Measurements from ENCODE around the gene TACO1.

TACO1 gene

GRCh38 chr17:63609816-63610573 lies 9.3 kb downstream of the TACO1 start:
- no peak overlapping the region for H3K14ac ChIP-seq (ENCODE audit: low read length in 2 of 2)
- H2BK120ac ChIP-seq (ENCODE audit: low read depth, low read length): no peak overlapping the region
- DNase-seq: no peak
- no peaks in the 10 kb centered on the region for H3K79me1 ChIP-seq (replicated peaks; ENCODE audit: low read length, poor library complexity, severe bottlenecking)
- no peak overlapping the region for H4K8ac ChIP-seq (ENCODE audit: low read length)
- no peak overlapping the region for H3K4me3 ChIP-seq (ENCODE audit: insufficient read depth in 1 of 2, low read depth in 1 of 2, low read length in 2 of 2)
- H3K36me3 ChIP-seq (ENCODE audit: control insufficient read depth in 1 of 2, insufficient read depth in 2 of 2, low read depth in 1 of 2, low read length in 2 of 2): peaks cover 29 to 52% of the 10 kb centered on the region in 2 experiments
- H3K4me1 ChIP-seq (ENCODE audit: control insufficient read depth, insufficient read depth, low read depth, low read length): no peaks in the 10 kb centered on the region
- no peak overlapping the region for H3K18ac ChIP-seq (ENCODE audit: low read depth in 1 of 2, low read length in 2 of 2)
- no peaks in the 10 kb centered on the region for H3K27me3 ChIP-seq (ENCODE audit: control insufficient read depth in 1 of 2, insufficient read depth in 1 of 2, low read length in 2 of 2)
- H2BK5ac ChIP-seq (ENCODE audit: low read depth, low read length, poor library complexity, severe bottlenecking): no peak overlapping the region
- no peak overlapping the region for H2BK12ac ChIP-seq (ENCODE audit: low read length in 2 of 2)
- H4K91ac ChIP-seq (ENCODE audit: low read length): no peak overlapping the region
- no peaks in the 10 kb centered on the region for H3K9me3 ChIP-seq (ENCODE audit: control insufficient read depth, low read length)
- WGBS: 70% methylated on average over 4 of the region's 6 CpGs
- no peak overlapping the region for H3K9ac ChIP-seq (ENCODE audit: low read length)
- no peak overlapping the region for H3K27ac ChIP-seq (ENCODE audit: low read length, poor library complexity, severe bottlenecking)
- H2BK15ac ChIP-seq (ENCODE audit: low read depth, poor library complexity, severe bottlenecking): no peak overlapping the region
- H3K4me2 ChIP-seq (ENCODE audit: low read length, poor library complexity, severe bottlenecking): no peak overlapping the region
- no peak overlapping the region for H2AK5ac ChIP-seq (ENCODE audit: low read length, severe bottlenecking)
- H2AFZ ChIP-seq (ENCODE audit: low read depth, low read length): no peak overlapping the region
- no peak overlapping the region for H3K23ac ChIP-seq (ENCODE audit: low read length in 2 of 2)
- H3K4ac ChIP-seq (ENCODE audit: low read depth in 1 of 2, low read length in 2 of 2): no peak overlapping the region

GRCh38 chr17:63610854-63611253 lies 10.2 kb downstream of the TACO1 start:
- H3K4me3 ChIP-seq (ENCODE audit: insufficient read depth in 1 of 2, low read depth in 1 of 2, low read length in 2 of 2): no peak overlapping the region
- H3K4me2 ChIP-seq (ENCODE audit: low read length, poor library complexity, severe bottlenecking): no peak overlapping the region
- peaks cover 28 to 44% of the 10 kb centered on the region in 2 experiments for H3K36me3 ChIP-seq (ENCODE audit: control insufficient read depth in 1 of 2, insufficient read depth in 2 of 2, low read depth in 1 of 2, low read length in 2 of 2)
- H4K91ac ChIP-seq (ENCODE audit: low read length): no peak overlapping the region
- H3K23ac ChIP-seq (ENCODE audit: low read length in 2 of 2): no peak overlapping the region
- no peaks in the 10 kb centered on the region for H3K9me3 ChIP-seq (ENCODE audit: control insufficient read depth, low read length)
- no peak overlapping the region for H2BK12ac ChIP-seq (ENCODE audit: low read length in 2 of 2)
- H3K27ac ChIP-seq (ENCODE audit: low read length, poor library complexity, severe bottlenecking): no peak overlapping the region
- no peaks in the 10 kb centered on the region for H3K27me3 ChIP-seq (ENCODE audit: control insufficient read depth in 1 of 2, insufficient read depth in 1 of 2, low read length in 2 of 2)
- H3K4me1 ChIP-seq (ENCODE audit: control insufficient read depth, insufficient read depth, low read depth, low read length): no peaks in the 10 kb centered on the region
- no peak overlapping the region for H3K9ac ChIP-seq (ENCODE audit: low read length)
- H2AFZ ChIP-seq (ENCODE audit: low read depth, low read length): no peak overlapping the region
- no peak overlapping the region for H2BK15ac ChIP-seq (ENCODE audit: low read depth, poor library complexity, severe bottlenecking)
- no peak overlapping the region for H3K18ac ChIP-seq (ENCODE audit: low read depth in 1 of 2, low read length in 2 of 2)
- no peak overlapping the region for H2BK5ac ChIP-seq (ENCODE audit: low read depth, low read length, poor library complexity, severe bottlenecking)
- no peak overlapping the region for H2BK120ac ChIP-seq (ENCODE audit: low read depth, low read length)
- H3K4ac ChIP-seq (ENCODE audit: low read depth in 1 of 2, low read length in 2 of 2): no peak overlapping the region
- no peaks in the 10 kb centered on the region for H3K79me1 ChIP-seq (replicated peaks; ENCODE audit: low read length, poor library complexity, severe bottlenecking)
- 97% methylated on average over 10 of the region's 10 CpGs for WGBS
- H3K14ac ChIP-seq (ENCODE audit: low read length in 2 of 2): no peak overlapping the region
- no peak for DNase-seq
- H4K8ac ChIP-seq (ENCODE audit: low read length): no peak overlapping the region
- H2AK5ac ChIP-seq (ENCODE audit: low read length, severe bottlenecking): no peak overlapping the region

GRCh38 chr17:63611354-63611753 lies 10.7 kb downstream of the TACO1 start:
- Histone ChIP-seq H4K8ac (ENCODE audit: low read length) (no peak overlapping the region), H3K4ac (ENCODE audit: low read depth in 1 of 2, low read length in 2 of 2) (no peak overlapping the region), H3K79me1 (replicated peaks; ENCODE audit: low read length, poor library complexity, severe bottlenecking) (no peaks in the 10 kb centered on the region), H2AFZ (ENCODE audit: low read depth, low read length) (no peak overlapping the region), H3K4me2 (ENCODE audit: low read length, poor library complexity, severe bottlenecking) (no peak overlapping the region), H3K14ac (ENCODE audit: low read length in 2 of 2) (no peak overlapping the region), H3K18ac (ENCODE audit: low read depth in 1 of 2, low read length in 2 of 2) (no peak overlapping the region), H3K9me3 (ENCODE audit: control insufficient read depth, low read length) (no peaks in the 10 kb centered on the region), H2BK15ac (ENCODE audit: low read depth, poor library complexity, severe bottlenecking) (no peak overlapping the region), H2BK120ac (ENCODE audit: low read depth, low read length) (no peak overlapping the region), H3K23ac (ENCODE audit: low read length in 2 of 2) (no peak overlapping the region), H3K4me1 (ENCODE audit: control insufficient read depth, insufficient read depth, low read depth, low read length) (no peaks in the 10 kb centered on the region), H3K27me3 (ENCODE audit: control insufficient read depth in 1 of 2, insufficient read depth in 1 of 2, low read length in 2 of 2) (no peaks in the 10 kb centered on the region), H2BK5ac (ENCODE audit: low read depth, low read length, poor library complexity, severe bottlenecking) (no peak overlapping the region), H4K91ac (ENCODE audit: low read length) (no peak overlapping the region), H3K9ac (ENCODE audit: low read length) (no peak overlapping the region), H3K36me3 (ENCODE audit: control insufficient read depth in 1 of 2, insufficient read depth in 2 of 2, low read depth in 1 of 2, low read length in 2 of 2) (peaks cover 25 to 39% of the 10 kb centered on the region in 2 experiments), H2BK12ac (ENCODE audit: low read length in 2 of 2) (no peak overlapping the region), H3K4me3 (ENCODE audit: insufficient read depth in 1 of 2, low read depth in 1 of 2, low read length in 2 of 2) (no peak overlapping the region), H2AK5ac (ENCODE audit: low read length, severe bottlenecking) (no peak overlapping the region), H3K27ac (ENCODE audit: low read length, poor library complexity, severe bottlenecking) (no peak overlapping the region)
- DNase-seq: no peak
- 86% methylated on average over 2 of the region's 3 CpGs for WGBS

GRCh38 chr17:63613663-63614062 lies 13.0 kb downstream of the TACO1 start:
- no peak overlapping the region for H2BK15ac ChIP-seq (ENCODE audit: low read depth, poor library complexity, severe bottlenecking)
- H3K79me1 ChIP-seq (replicated peaks; ENCODE audit: low read length, poor library complexity, severe bottlenecking): no peaks in the 10 kb centered on the region
- no peak overlapping the region for H2BK12ac ChIP-seq (ENCODE audit: low read length in 2 of 2)

More at GRCh38 chr17:63613663-63614062, 13.0 kb downstream of the TACO1 start:
- Histone ChIP-seq H3K36me3 (ENCODE audit: control insufficient read depth in 1 of 2, insufficient read depth in 2 of 2, low read depth in 1 of 2, low read length in 2 of 2) (peaks cover 11 to 16% of the 10 kb centered on the region in 2 experiments), H3K4me2 (ENCODE audit: low read length, poor library complexity, severe bottlenecking) (no peak overlapping the region), H3K9me3 (ENCODE audit: control insufficient read depth, low read length) (no peaks in the 10 kb centered on the region), H3K14ac (ENCODE audit: low read length in 2 of 2) (no peak overlapping the region), H4K91ac (ENCODE audit: low read length) (no peak overlapping the region), H3K27ac (ENCODE audit: low read length, poor library complexity, severe bottlenecking) (no peak overlapping the region), H3K4me1 (ENCODE audit: control insufficient read depth, insufficient read depth, low read depth, low read length) (no peaks in the 10 kb centered on the region), H4K8ac (ENCODE audit: low read length) (no peak overlapping the region), H2AK5ac (ENCODE audit: low read length, severe bottlenecking) (no peak overlapping the region), H3K4ac (ENCODE audit: low read depth in 1 of 2, low read length in 2 of 2) (no peak overlapping the region), H2AFZ (ENCODE audit: low read depth, low read length) (no peak overlapping the region), H2BK120ac (ENCODE audit: low read depth, low read length) (no peak overlapping the region), H3K27me3 (ENCODE audit: control insufficient read depth in 1 of 2, insufficient read depth in 1 of 2, low read length in 2 of 2) (peaks cover 0 to 4% of the 10 kb centered on the region in 2 experiments), H3K23ac (ENCODE audit: low read length in 2 of 2) (no peak overlapping the region), H3K9ac (ENCODE audit: low read length) (no peak overlapping the region), H2BK5ac (ENCODE audit: low read depth, low read length, poor library complexity, severe bottlenecking) (no peak overlapping the region), H3K18ac (ENCODE audit: low read depth in 1 of 2, low read length in 2 of 2) (no peak overlapping the region), H3K4me3 (ENCODE audit: insufficient read depth in 1 of 2, low read depth in 1 of 2, low read length in 2 of 2) (no peak overlapping the region)
- WGBS: 86% methylated on average over 2 of the region's 2 CpGs
- DNase-seq: no peak

Measured in mesenchymal stem cell (in vitro differentiated cells and primary cell).